Right lobe of liver (tissue), 4 donors: ENCODE measurements around the gene MUC5AC.

Experiments used
- POLR2A ChIP-seq: fragments of 450-650 bp; IDR thresholded peaks from one replicate; pipeline ENCODE4 v1.6.1; 2017; ENCODE audit warnings: antibody characterized with exemption, mild to moderate bottlenecking
- TF ChIP-seq, protein P1 (sequence below), 4 donors: fragments of 200-600 bp in 3 of 4; fragments of 450-650 bp in 1 of 4; IDR thresholded peaks; one replicate each; pipeline versions ENCODE4 v1.5.1 to v1.8.0; 2016 to 2022; ENCODE audit warnings: antibody characterized with exemption in 4 of 4, mild to moderate bottlenecking in 2 of 4
- donor health status: DM: no; HTN: no; CAD: no.
- donor health status: DM: no; HTN: no; CAD: no.
- donor health status: DM: no; HTN: yes; CAD: no.

DNA sequence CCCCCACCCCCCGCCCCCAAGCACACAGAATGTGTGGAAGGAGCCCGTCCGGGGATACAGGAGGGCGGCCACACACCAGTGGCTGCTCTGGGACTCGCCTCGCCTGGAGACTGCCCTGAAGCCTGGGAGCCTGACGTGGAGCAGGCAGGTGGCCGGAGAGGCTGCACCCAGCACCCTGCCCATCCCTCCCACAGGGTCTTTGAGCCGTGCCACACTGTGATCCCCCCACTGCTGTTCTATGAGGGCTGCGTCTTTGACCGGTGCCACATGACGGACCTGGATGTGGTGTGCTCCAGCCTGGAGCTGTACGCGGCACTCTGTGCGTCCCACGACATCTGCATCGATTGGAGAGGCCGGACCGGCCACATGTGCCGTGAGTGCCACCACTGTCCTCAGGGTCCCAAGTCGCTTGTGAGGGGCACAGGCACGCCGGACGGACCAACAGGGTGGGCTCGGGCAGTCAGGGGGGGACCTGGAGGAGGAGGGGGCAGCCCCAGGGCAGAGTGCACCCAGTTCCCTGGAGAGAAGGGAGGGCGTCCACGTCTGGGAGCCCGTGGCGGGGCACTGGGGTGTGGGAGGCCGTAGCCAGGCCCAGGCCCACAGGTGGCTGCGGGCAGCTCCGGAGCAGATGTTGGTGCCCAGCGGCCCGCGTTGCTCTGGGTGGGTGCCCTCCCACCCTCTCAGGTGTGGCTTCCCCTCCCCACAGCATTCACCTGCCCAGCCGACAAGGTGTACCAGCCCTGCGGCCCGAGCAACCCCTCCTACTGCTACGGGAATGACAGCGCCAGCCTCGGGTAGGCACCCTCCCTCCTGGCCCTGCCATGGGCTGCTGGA lies 38.1 kb downstream of the MUC5AC start:
- TF ChIP-seq, protein P1, sequence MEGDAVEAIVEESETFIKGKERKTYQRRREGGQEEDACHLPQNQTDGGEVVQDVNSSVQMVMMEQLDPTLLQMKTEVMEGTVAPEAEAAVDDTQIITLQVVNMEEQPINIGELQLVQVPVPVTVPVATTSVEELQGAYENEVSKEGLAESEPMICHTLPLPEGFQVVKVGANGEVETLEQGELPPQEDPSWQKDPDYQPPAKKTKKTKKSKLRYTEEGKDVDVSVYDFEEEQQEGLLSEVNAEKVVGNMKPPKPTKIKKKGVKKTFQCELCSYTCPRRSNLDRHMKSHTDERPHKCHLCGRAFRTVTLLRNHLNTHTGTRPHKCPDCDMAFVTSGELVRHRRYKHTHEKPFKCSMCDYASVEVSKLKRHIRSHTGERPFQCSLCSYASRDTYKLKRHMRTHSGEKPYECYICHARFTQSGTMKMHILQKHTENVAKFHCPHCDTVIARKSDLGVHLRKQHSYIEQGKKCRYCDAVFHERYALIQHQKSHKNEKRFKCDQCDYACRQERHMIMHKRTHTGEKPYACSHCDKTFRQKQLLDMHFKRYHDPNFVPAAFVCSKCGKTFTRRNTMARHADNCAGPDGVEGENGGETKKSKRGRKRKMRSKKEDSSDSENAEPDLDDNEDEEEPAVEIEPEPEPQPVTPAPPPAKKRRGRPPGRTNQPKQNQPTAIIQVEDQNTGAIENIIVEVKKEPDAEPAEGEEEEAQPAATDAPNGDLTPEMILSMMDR (IDR thresholded peaks at IDR 0.05): no peak
- no peak for TF ChIP-seq POLR2A
